ENCODE measurements around the gene PDC.
"Not testable (repeated sequence)": the region's sequence is repeated elsewhere in the genome, so short reads cannot be mapped to it uniquely, and the experiment has no call there.

Gene PDC

GRCh38 chr1:186404454-186405051, 56.4 kb downstream of the PDC start:
- in situ Hi-C loops (cut with MboI; ENCODE audit: low sequenced_read_pairs) = no loop called here

- in situ Hi-C loops (cut with MboI; ENCODE audit: low sequenced_read_pairs) = no loop called here
Observed at GRCh38 chr1:186403632-186404031, 57.3 kb downstream of the PDC start.

- in situ Hi-C loops (cut with MboI; ENCODE audit: low sequenced_read_pairs) = not testable (repeated sequence)
Observed at GRCh38 chr1:186401446-186401845, 59.5 kb downstream of the PDC start.

All from HL-60/S4 (cell line).